ENCODE results near the gene TNFSF4. TPM values are rescaled to one million over a fixed set of nuclear protein-coding genes. Genes with fewer than 3 reads are reported as not detected.
A peak's percentile ranks its signal among the peaks of the same experiment; 100 is the strongest.

The TNFSF4 gene
- total RNA-seq, 1 experiment from 2014 or later = 0.89 TPM

DNA sequence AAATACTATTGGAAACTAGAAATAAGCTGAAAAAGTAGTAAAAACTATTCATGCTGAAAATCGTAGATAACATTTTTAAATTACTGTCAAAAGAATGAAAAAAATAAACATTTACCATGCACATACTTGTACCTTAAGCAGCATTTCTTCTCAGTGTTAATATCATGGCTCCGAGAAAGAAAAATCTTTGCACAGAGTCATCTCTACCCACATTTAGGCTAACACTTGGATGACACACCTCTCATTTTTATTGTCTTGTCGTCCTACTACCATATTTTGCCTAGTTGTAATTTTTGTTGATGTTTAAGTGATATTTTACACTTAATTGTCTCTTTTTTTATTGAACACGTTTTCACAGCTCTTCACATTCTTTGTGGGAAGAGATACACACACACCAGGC lies 1.7 kb upstream of the TNFSF4 start:
- no peaks in the 10 kb centered on the region for H3K79me2 ChIP-seq (ENCODE audit: insufficient read depth, low read length)
- H3K36me3 ChIP-seq (ENCODE audit: control insufficient read depth in 1 of 2, insufficient read depth in 2 of 2, low read length in 2 of 2) = no peaks in the 10 kb centered on the region
- TF ChIP-seq, protein P1, sequence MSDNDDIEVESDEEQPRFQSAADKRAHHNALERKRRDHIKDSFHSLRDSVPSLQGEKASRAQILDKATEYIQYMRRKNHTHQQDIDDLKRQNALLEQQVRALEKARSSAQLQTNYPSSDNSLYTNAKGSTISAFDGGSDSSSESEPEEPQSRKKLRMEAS (IDR thresholded peaks at IDR 0.05) = no peak
- TF ChIP-seq, protein P2, sequence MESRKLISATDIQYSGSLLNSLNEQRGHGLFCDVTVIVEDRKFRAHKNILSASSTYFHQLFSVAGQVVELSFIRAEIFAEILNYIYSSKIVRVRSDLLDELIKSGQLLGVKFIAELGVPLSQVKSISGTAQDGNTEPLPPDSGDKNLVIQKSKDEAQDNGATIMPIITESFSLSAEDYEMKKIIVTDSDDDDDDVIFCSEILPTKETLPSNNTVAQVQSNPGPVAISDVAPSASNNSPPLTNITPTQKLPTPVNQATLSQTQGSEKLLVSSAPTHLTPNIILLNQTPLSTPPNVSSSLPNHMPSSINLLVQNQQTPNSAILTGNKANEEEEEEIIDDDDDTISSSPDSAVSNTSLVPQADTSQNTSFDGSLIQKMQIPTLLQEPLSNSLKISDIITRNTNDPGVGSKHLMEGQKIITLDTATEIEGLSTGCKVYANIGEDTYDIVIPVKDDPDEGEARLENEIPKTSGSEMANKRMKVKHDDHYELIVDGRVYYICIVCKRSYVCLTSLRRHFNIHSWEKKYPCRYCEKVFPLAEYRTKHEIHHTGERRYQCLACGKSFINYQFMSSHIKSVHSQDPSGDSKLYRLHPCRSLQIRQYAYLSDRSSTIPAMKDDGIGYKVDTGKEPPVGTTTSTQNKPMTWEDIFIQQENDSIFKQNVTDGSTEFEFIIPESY (IDR thresholded peaks at IDR 0.05; ENCODE audit: extremely low read depth, insufficient replicate concordance, low read length) = no peak
- TF ChIP-seq, protein P3, sequence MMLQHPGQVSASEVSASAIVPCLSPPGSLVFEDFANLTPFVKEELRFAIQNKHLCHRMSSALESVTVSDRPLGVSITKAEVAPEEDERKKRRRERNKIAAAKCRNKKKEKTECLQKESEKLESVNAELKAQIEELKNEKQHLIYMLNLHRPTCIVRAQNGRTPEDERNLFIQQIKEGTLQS (IDR thresholded peaks at IDR 0.05) = no peak
- no peak for TF ChIP-seq TCF7L2 (IDR thresholded peaks at IDR 0.05; ENCODE audit: borderline replicate concordance, extremely low read depth, insufficient read depth, insufficient read length)
- TF ChIP-seq, protein P4, sequence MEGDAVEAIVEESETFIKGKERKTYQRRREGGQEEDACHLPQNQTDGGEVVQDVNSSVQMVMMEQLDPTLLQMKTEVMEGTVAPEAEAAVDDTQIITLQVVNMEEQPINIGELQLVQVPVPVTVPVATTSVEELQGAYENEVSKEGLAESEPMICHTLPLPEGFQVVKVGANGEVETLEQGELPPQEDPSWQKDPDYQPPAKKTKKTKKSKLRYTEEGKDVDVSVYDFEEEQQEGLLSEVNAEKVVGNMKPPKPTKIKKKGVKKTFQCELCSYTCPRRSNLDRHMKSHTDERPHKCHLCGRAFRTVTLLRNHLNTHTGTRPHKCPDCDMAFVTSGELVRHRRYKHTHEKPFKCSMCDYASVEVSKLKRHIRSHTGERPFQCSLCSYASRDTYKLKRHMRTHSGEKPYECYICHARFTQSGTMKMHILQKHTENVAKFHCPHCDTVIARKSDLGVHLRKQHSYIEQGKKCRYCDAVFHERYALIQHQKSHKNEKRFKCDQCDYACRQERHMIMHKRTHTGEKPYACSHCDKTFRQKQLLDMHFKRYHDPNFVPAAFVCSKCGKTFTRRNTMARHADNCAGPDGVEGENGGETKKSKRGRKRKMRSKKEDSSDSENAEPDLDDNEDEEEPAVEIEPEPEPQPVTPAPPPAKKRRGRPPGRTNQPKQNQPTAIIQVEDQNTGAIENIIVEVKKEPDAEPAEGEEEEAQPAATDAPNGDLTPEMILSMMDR (IDR thresholded peaks at IDR 0.05 in 2 of 3, conservative IDR thresholded peaks at IDR 0.05 in 1 of 3; ENCODE audit: borderline replicate concordance in 1 of 3, insufficient read depth in 1 of 3, low read depth in 2 of 3, low read length in 2 of 3) = no peak
- TF ChIP-seq EZH2 (IDR thresholded peaks at IDR 0.05) = no peak
- no peak for TF ChIP-seq SP1 (IDR thresholded peaks at IDR 0.05; ENCODE audit: low read depth)
- TF ChIP-seq ZNF274 (IDR thresholded peaks at IDR 0.05; ENCODE audit: low read depth, low read length) = no peak
- TF ChIP-seq YY1 (IDR thresholded peaks at IDR 0.05; ENCODE audit: extremely low read depth, insufficient replicate concordance, low read depth, low read length) = no peak
- no peak for TF ChIP-seq JUND (IDR thresholded peaks at IDR 0.05)
- no peak for TF ChIP-seq POLR2AphosphoS5 (IDR thresholded peaks at IDR 0.05; ENCODE audit: low read depth, low read length)
- no peak for TF ChIP-seq SIN3A (IDR thresholded peaks at IDR 0.05; ENCODE audit: low read depth)
- TF ChIP-seq POLR2A (IDR thresholded peaks at IDR 0.05; ENCODE audit: borderline replicate concordance, extremely low read depth, insufficient read depth, insufficient read length) = no peak
- TF ChIP-seq EZH2phosphoT487 (IDR thresholded peaks at IDR 0.05; ENCODE audit: borderline replicate concordance) = no peak
- no peak overlapping the region for H3K4me3 ChIP-seq (replicated peaks in 1 of 2; ENCODE audit: low read depth in 1 of 2, low read length in 2 of 2)
- H2AFZ ChIP-seq (ENCODE audit: low read depth, low read length, poor library complexity, severe bottlenecking) = peak overlapping the region; percentile 22
- no peak overlapping the region for H3K9ac ChIP-seq (ENCODE audit: low read length)
- no peak overlapping the region for H3K4me2 ChIP-seq (ENCODE audit: low read length)
- H3K27me3 ChIP-seq (ENCODE audit: insufficient read depth, low read length) = no peaks in the 10 kb centered on the region
- BruUV-seq (replicated peaks) = no TSS peak
- RAD21 ChIA-PET (ENCODE audit: low non-redundant PET in 1 of 2, low total read pairs in 2 of 2, uncharacterized antibody in 2 of 2, unreplicated experiment in 2 of 2) = no interaction called here
- intact Hi-C loops (cut with micrococcal nuclease) = no loop called here
- POLR2A ChIA-PET = no interaction called here
- ATAC-seq = no peak
- DNase-seq (ENCODE audit: low read depth, low spot score) = no peak
- H3K9me2 ChIP-seq (ENCODE audit: insufficient read depth) = no peaks in the 10 kb centered on the region
- CTCF ChIA-PET = interaction anchor here (1.8 kb wide), 1 partner anchor 383 kb away, joined by 6 read pairs; no protein-coding TSS in a partner anchor
- H3K9me3 ChIP-seq (ENCODE audit: control insufficient read depth in 1 of 2, insufficient read depth in 1 of 2, low read depth in 1 of 2, low read length in 2 of 2) = no peaks in the 10 kb centered on the region
- H3K4me1 ChIP-seq (ENCODE audit: control insufficient read depth in 1 of 2, insufficient read depth in 2 of 2, low read length in 2 of 2) = peaks cover 12 to 21% of the 10 kb centered on the region in 2 experiments; a peak in 3 of 4 replicates
- H4K20me1 ChIP-seq (ENCODE audit: insufficient read depth) = no peaks in the 10 kb centered on the region
- H3K27ac ChIP-seq (ENCODE audit: low read depth, low read length) = no peak overlapping the region
